GM12878 (cell line): ENCODE results near the gene FAM83D. TPM values are rescaled to one million over a fixed set of nuclear protein-coding genes. Genes with fewer than 3 reads are reported as not detected.

Source experiments
- ATAC-seq: fragments of 200-7000 bp; cut with Tn5 transposase; 3 replicates; pipeline ENCODE4 v1.9.1; 2020; ENCODE audit warnings: mild to moderate bottlenecking, moderate library complexity
- BruUV-seq: library from RNA; stranded (reverse); fragments of 400-500 nt; replicated peaks from 2 replicates; lab custom pipeline; 2021; lab: Mats Ljungman, UMichigan
- CTCF ChIA-PET: fragments of 300-600 bp; sonication (Branson Sonifier 250); formaldehyde crosslinking; extraction: SDS; loops from one replicate; lab custom pipeline; 2021; ENCODE audit warnings: inconsistent platforms; lab: Yijun Ruan, JAX
- POLR2A ChIA-PET: fragments of 350-600 bp; formaldehyde crosslinking; extraction: SDS; loops from one replicate; lab custom pipeline; 2021; ENCODE audit warnings: inconsistent platforms; lab: Charles Lee
- RAD21 ChIA-PET: fragments of 300-600 bp; sonication (Branson Sonifier 250); formaldehyde crosslinking; loops from one replicate; lab custom pipeline; 2023; ENCODE audit warnings: antibody characterized with exemption; ENCODE audit not compliant: unreplicated experiment; lab: Charles Lee
- SMC1A ChIA-PET: fragments of 300-600 bp; sonication (Branson Sonifier 250); formaldehyde crosslinking; loops from one replicate; lab custom pipeline; 2023; ENCODE audit not compliant: unreplicated experiment, uncharacterized antibody; lab: Charles Lee
- DNase-seq: peaks from one replicate; pipeline ENCODE4 v3.0.0-alpha.2; 2011; ENCODE audit warnings: low read depth, low spot score
- FAIRE-seq: peaks from 3 replicates; lab custom pipeline; 2011; peaks lifted over from hg19 to GRCh38; lab: Jason Lieb, UNC
- H2AFZ ChIP-seq: 2 replicates; pipeline ENCODE4 v1.6.0; 2011; ENCODE audit warnings: low read depth, low read length, control low read depth; ENCODE audit not compliant: control insufficient read depth
- H3K27ac ChIP-seq: 2 replicates; pipeline ENCODE4 v1.5.1; 2011; ENCODE audit warnings: control low read depth; ENCODE audit not compliant: control insufficient read depth, insufficient read depth
- H3K27me3 ChIP-seq, 2 experiments: replicated peaks in 1 of 2; 2 replicates each; pipeline versions ENCODE4 v1.6.0 to v1.6.1; 2011; ENCODE audit warnings: low read length in 1 of 2; ENCODE audit not compliant: control insufficient read depth in 2 of 2, insufficient read depth in 2 of 2
- H3K36me3 ChIP-seq, 2 experiments: 2 replicates each; pipeline ENCODE4 v1.5.1; 2011; ENCODE audit warnings: low read length in 1 of 2; ENCODE audit not compliant: control insufficient read depth in 2 of 2, insufficient read depth in 2 of 2
- H3K4me1 ChIP-seq: 2 replicates; pipeline ENCODE4 v1.6.1; 2011; ENCODE audit warnings: mild to moderate bottlenecking, low read length, moderate library complexity, mixed read lengths; ENCODE audit not compliant: control insufficient read depth, insufficient read depth
- H3K4me2 ChIP-seq: 2 replicates; pipeline ENCODE4 v1.6.0; 2011; ENCODE audit warnings: control low read depth; ENCODE audit not compliant: control insufficient read depth, insufficient read depth
- H3K4me3 ChIP-seq: fragments of 200-600 bp; sonication (generic); 2 replicates; pipeline ENCODE4 v1.5.1; 2016
- H3K79me2 ChIP-seq: 2 replicates; pipeline ENCODE4 v1.6.0; 2011; ENCODE audit warnings: low read length; ENCODE audit not compliant: control insufficient read depth, insufficient read depth
- H3K9ac ChIP-seq: 2 replicates; pipeline ENCODE4 v1.8.0; 2011; ENCODE audit warnings: low read length, control low read depth, mixed read lengths; ENCODE audit not compliant: control insufficient read depth, insufficient read depth
- H3K9me3 ChIP-seq: replicated peaks from 3 replicates; pipeline ENCODE4 v1.5.1; 2011; ENCODE audit warnings: mild to moderate bottlenecking, low read length; ENCODE audit not compliant: control insufficient read depth, insufficient read depth
- H4K20me1 ChIP-seq: 2 replicates; pipeline ENCODE4 v1.6.0; 2011; ENCODE audit not compliant: control insufficient read depth, insufficient read depth
- CHD1 ChIP-seq: IDR thresholded peaks from 2 replicates; pipeline ENCODE4 v1.6.1; 2012; ENCODE audit warnings: low read depth, low read length, improper control_type of control experiment
- LARP7 ChIP-seq: fragments of 450-650 bp; IDR thresholded peaks from 2 replicates; pipeline ENCODE4 v1.6.1; 2017; ENCODE audit warnings: mild to moderate bottlenecking
- PAX5 ChIP-seq: IDR thresholded peaks from 2 replicates; pipeline ENCODE4 v1.6.1; 2011; ENCODE audit warnings: low read depth, low read length, borderline replicate concordance
- POLR2AphosphoS2 ChIP-seq: IDR thresholded peaks from 2 replicates; pipeline ENCODE4 v1.6.1; 2011; ENCODE audit warnings: low read depth, mild to moderate bottlenecking, low read length, improper control_type of control experiment, moderate library complexity
- POLR2AphosphoS5 ChIP-seq: IDR thresholded peaks from 2 replicates; pipeline ENCODE4 v1.6.1; 2011; ENCODE audit warnings: mild to moderate bottlenecking, low read length, inconsistent platforms
- RCOR1 ChIP-seq: conservative IDR thresholded peaks from 2 replicates; pipeline ENCODE4 v1.6.1; 2012; ENCODE audit warnings: low read depth, low read length, improper control_type of control experiment
- RELB ChIP-seq: fragments of 450-650 bp; IDR thresholded peaks from 2 replicates; pipeline ENCODE4 v1.6.1; 2017; ENCODE audit warnings: low read depth, mild to moderate bottlenecking, moderate library complexity
- SIN3A ChIP-seq: IDR thresholded peaks from 2 replicates; pipeline ENCODE4 v1.6.1; 2012; ENCODE audit warnings: low read depth, low read length, improper control_type of control experiment
- WGBS: methylation state at CpG from one replicate; pipeline ENCODE4 v1.1.6; 2016; ENCODE audit warnings: low lambda C conversion rate; ENCODE audit not compliant: insufficient replicate concordance, insufficient coverage; ENCODE audit errors: missing lambda C conversion rate; 5-methylcytosine and 5-hydroxymethylcytosine counted together
- in situ Hi-C: fragments of 300-500 bp; cut with MboI; formaldehyde crosslinking; loops from 9 replicates; pipeline ENCODE4 v1.14.3; 2018; ENCODE audit warnings: mixed read lengths
- intact Hi-C: fragments of 100-400 bp; cut with micrococcal nuclease; formaldehyde crosslinking; loops from one replicate; pipeline ENCODE4 v1.14.2; 2022; ENCODE audit not compliant: unreplicated experiment
- polyA plus RNA-seq, 11 experiments: library from polyadenylated mRNA; depleted of rRNA in 4 of 11; unstranded in 6 of 11; stranded (reverse) in 5 of 11; fragments of >200 nt; fragmentation: Nextera tagmentation in 4 of 11; fragmentation: Illumina TruSeq in 1 of 11; extraction: Ambion mirVana in 4 of 11; extraction: Trizol in 1 of 11; gene quantifications; 1 replicate in 1 of 11; 2 replicates in 10 of 11; pipeline versions ENCODE4 v1.2.1 to v1.2.3, GENCODE V29; 2011 to 2016; ENCODE audit warnings: inconsistent platforms in 2 of 11, missing spikeins in 2 of 11, low read depth in 1 of 11
- total RNA-seq, 4 experiments: library from RNA; depleted of rRNA in 3 of 4; stranded (reverse); fragments of >200 nt in 3 of 4; fragmentation: Illumina TruSeq in 1 of 4; extraction: Trizol in 1 of 4; gene quantifications; 2 replicates each; pipeline versions ENCODE4 v1.2.1 to v1.2.3, GENCODE V29; 2013 to 2021
- TF ChIP-seq, protein P1 (sequence below): IDR thresholded peaks from 2 replicates; pipeline ENCODE4 v1.6.1; 2011; ENCODE audit warnings: borderline replicate concordance, low read depth, mild to moderate bottlenecking, moderate library complexity, mixed read lengths, low read length; ENCODE audit not compliant: insufficient read depth; ENCODE audit errors: extremely low read length
- TF ChIP-seq, protein P2 (sequence below): fragments of 150-350 bp; IDR thresholded peaks from 2 replicates; pipeline ENCODE4 v1.6.1; 2014; ENCODE audit warnings: mild to moderate bottlenecking, low read depth, low read length

FAM83D gene
- total and polyA plus RNA-seq, 10 of the 15 experiments (the other 5 are each of a cell fraction or from before 2014, with no cell fraction given): 4.5 to 34.8 (median 19.2) TPM

GRCh38 chr20:38924718-38925117 is 1.5 kb upstream of the FAM83D start (continued):
- TF ChIP-seq RCOR1 (no peak), SIN3A (no peak), RELB (no peak), POLR2AphosphoS2 (no peak)
- TF ChIP-seq, protein P1, sequence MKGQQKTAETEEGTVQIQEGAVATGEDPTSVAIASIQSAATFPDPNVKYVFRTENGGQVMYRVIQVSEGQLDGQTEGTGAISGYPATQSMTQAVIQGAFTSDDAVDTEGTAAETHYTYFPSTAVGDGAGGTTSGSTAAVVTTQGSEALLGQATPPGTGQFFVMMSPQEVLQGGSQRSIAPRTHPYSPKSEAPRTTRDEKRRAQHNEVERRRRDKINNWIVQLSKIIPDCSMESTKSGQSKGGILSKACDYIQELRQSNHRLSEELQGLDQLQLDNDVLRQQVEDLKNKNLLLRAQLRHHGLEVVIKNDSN: no peak
- TF ChIP-seq, all 136 proteins: peak for 0

DNA sequence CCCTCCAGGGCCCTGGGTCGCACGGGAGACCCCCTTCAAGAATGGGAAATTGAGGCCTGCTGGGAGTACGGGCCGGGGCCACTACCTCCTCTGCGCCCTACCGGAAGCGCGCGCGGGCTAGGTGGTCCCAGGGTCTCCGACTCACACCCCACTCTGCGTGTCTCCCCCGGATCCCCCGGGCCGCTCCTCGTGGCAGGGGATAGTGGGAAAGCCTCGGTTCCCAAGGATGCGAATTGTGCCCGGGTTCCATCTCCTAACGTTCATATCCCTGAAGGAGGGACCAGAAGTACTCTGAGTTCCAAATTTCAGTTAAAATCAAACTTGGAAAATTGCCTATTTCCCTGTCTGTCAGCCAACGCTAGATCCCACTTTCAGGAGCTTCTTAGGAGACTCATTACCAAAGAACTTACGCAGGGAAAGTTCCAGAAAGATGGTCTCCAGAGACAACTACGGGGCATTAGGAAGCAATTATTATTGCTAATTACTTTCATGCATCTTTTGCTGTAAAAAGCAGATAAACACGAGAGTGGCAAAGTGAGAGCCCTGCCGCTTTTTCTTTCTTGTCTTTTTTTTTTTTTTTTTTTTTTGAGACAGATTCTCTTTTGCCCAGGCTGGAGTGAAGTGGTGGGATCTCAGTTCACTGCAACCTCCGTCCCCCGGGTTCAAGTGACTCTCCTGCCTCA is 858 bp downstream of the FAM83D start:
- in situ Hi-C loops (no loop called here), intact Hi-C loops (loop anchor here (1.0 to 5.0 kb wide), 3 partner anchors 70 to 280 kb away; no protein-coding TSS in a partner anchor)
- peak overlapping the region; percentile 78 for H3K27ac ChIP-seq
- DNase-seq: no peak
- peak overlapping the region; percentile 78 for H3K4me3 ChIP-seq
- FAIRE-seq: no peak
- ChIA-PET CTCF (interaction anchor here (1.0 to 12.8 kb wide), 11 partner anchors 9 to 175 kb away, joined by 3 to 182 read pairs (median 6); partner anchors contain the start of gene DHX35), SMC1A (interaction anchor here (1.2 to 6.6 kb wide), 7 partner anchors 35 to 124 kb away, joined by 3 to 54 read pairs (median 5); partner anchors contain the start of gene DHX35), RAD21 (interaction anchor here (0.8 to 11.9 kb wide), 12 partner anchors 9 to 154 kb away, joined by 3 to 91 read pairs (median 5); partner anchors contain the start of genes DHX35 and PPP1R16B), POLR2A (interaction anchor here (0.6 to 1.4 kb wide), 4 partner anchors 10 to 110 kb away, joined by 3 to 4 read pairs (median 4); no protein-coding TSS in a partner anchor)
- no peaks in the 10 kb centered on the region for H3K27me3 ChIP-seq
- peak; percentile 15 for ATAC-seq
- H4K20me1 ChIP-seq: no peaks in the 10 kb centered on the region
- H3K9me3 ChIP-seq: no peaks in the 10 kb centered on the region
- TF ChIP-seq PAX5 (no peak), CHD1 (peak; percentile 59; the same call in 1 of the 2 replicates), LARP7 (no peak), POLR2AphosphoS5 (no peak)
- TF ChIP-seq, protein P2, sequence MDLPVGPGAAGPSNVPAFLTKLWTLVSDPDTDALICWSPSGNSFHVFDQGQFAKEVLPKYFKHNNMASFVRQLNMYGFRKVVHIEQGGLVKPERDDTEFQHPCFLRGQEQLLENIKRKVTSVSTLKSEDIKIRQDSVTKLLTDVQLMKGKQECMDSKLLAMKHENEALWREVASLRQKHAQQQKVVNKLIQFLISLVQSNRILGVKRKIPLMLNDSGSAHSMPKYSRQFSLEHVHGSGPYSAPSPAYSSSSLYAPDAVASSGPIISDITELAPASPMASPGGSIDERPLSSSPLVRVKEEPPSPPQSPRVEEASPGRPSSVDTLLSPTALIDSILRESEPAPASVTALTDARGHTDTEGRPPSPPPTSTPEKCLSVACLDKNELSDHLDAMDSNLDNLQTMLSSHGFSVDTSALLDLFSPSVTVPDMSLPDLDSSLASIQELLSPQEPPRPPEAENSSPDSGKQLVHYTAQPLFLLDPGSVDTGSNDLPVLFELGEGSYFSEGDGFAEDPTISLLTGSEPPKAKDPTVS: peak; percentile 37; the same call in 1 of the 2 replicates
- peak overlapping the region; percentile 75 for H3K4me2 ChIP-seq
- no peaks in the 10 kb centered on the region; a peak in 1 of 4 replicates for H3K36me3 ChIP-seq
- peaks cover 12% of the 10 kb centered on the region for H3K4me1 ChIP-seq
- peaks cover 57% of the 10 kb centered on the region for H3K79me2 ChIP-seq
- BruUV-seq: no TSS peak
- 0% methylated on average over 19 of the region's 27 CpGs for WGBS
- H2AFZ ChIP-seq: peak overlapping the region; percentile 69
- peak overlapping the region; percentile 88 for H3K9ac ChIP-seq
